ENCODE results near the gene NCAN.

NCAN gene

DNA sequence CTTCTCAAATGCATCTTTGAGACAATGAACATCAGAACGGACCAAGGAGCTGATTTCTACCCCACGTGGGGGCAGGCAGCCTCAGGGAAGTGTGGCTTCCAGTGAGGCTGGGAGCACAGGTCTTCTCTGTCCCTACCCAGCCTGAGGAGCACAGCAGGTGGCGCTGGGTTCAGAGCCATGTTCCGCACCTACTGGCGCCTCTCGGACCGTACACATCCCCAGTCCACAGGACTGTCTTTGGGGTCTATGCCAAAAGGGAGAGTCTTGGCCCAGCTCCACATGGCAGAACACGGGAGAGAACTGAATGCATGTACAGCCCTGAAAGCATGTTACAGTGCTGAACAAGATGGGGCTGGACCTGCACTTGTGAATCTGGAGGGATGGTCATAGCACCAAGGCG, 86.0 kb downstream of the NCAN start:
- DNase-seq: no peak

DNA sequence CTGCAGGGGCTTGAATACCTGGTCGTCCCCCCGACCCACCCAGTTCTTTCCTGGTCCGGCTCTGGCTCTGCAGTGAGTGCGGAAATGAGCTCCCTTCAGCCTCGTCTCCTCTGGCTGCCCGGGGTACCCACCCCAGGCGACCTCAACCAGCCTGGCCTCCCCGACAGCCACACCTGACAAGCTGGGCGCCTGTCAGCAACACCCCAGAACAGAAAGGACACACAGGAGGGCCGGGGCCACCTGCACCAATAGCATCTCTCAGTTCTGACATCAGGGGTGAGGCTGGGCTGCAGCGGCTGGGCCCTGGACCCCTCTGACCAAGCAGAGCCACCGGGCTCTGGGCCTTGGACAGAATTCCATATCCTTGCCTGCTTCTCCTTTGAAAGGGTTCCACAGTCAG, 88.9 kb downstream of the NCAN start:
- no peak for DNase-seq
